Measurements from ENCODE around the gene TASP1. TPM values are rescaled to one million over a fixed set of nuclear protein-coding genes. Genes with fewer than 3 reads are reported as not detected.
"Not testable (repeated sequence)": the region's sequence is repeated elsewhere in the genome, so short reads cannot be mapped to it uniquely, and the experiment has no call there.

The TASP1 gene
- total and polyA plus RNA-seq, 7 experiments from 2014 or later = 10.6 to 19.3 (median 13.3) TPM

- CTCF ChIA-PET; H3K27ac Mint-ChIP-seq; H3K27me3 Mint-ChIP-seq; H3K4me3 ChIP-seq (ENCODE audit: low read length); DNase-seq; H3K9me3 Mint-ChIP-seq; ATAC-seq; H3K27ac ChIP-seq (ENCODE audit: low read depth, low read length); intact Hi-C loops (cut with micrococcal nuclease); H3K9me3 ChIP-seq (ENCODE audit: control insufficient read depth in 2 of 3, low read length in 3 of 3); H3K27me3 ChIP-seq (ENCODE audit: control insufficient read depth in 2 of 2, insufficient read depth in 2 of 2, low read length in 2 of 2); H3K4me1 ChIP-seq (ENCODE audit: control insufficient read depth in 2 of 2, insufficient read depth in 2 of 2, low read length in 2 of 2); H3K4me3 Mint-ChIP-seq: not testable (repeated sequence)
- H3K36me3 Mint-ChIP-seq = peaks cover 11 to 49% (median 23%) of the 10 kb centered on the region in 5 donors
- peaks cover 7 to 11% (median 8%) of the 10 kb centered on the region in 3 experiments for H3K36me3 ChIP-seq (ENCODE audit: control insufficient read depth in 2 of 3, insufficient read depth in 3 of 3, low read length in 3 of 3)
- POLR2A ChIA-PET = interaction anchor here (1.4 kb wide), 1 partner anchor 158 kb away, joined by 3 read pairs; the partner anchor contains the start of genes ESF1 and NDUFAF5
- peaks cover 0 to 11% (median 0%) of the 10 kb centered on the region in 7 donors for H3K4me1 Mint-ChIP-seq
Observed at GRCh38 chr20:13627525-13627924, 11.2 kb downstream of the TASP1 start.

DNA sequence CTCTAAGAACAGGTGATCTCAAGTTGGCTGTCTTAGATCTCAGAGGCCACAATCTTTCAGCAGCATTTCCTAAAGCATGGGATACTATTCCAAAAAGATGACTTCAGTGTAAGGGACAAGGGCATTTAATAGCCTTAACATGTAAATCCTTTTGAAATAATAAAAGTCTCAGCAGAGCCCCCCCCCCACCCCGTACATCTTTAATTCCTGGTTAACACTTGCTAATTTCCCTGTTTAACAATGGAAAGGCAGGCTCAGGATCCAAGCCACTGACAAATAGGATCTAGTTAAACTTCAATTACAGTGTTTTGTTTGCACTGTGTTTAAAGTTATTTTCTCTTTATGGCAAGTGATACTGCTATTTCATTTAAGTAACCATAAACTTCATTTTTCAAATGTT, 12.0 kb downstream of the TASP1 start:
- Mint-ChIP-seq H3K27ac (no peak overlapping the region), H3K4me3 (no peak overlapping the region), H3K9me3 (peaks cover 0 to 1% (median 0%) of the 10 kb centered on the region in 11 donors), H3K4me1 (peaks cover 0 to 10% (median 0%) of the 10 kb centered on the region in 7 donors), H3K27me3 (no peaks in the 10 kb centered on the region), H3K36me3 (peaks cover 14 to 57% (median 29%) of the 10 kb centered on the region in 5 donors)
- Histone ChIP-seq H3K4me3 (ENCODE audit: low read length) (no peak overlapping the region), H3K9me3 (ENCODE audit: control insufficient read depth in 2 of 3, low read length in 3 of 3) (no peaks in the 10 kb centered on the region), H3K4me1 (ENCODE audit: control insufficient read depth in 2 of 2, insufficient read depth in 2 of 2, low read length in 2 of 2) (no peaks in the 10 kb centered on the region), H3K27me3 (ENCODE audit: control insufficient read depth in 2 of 2, insufficient read depth in 2 of 2, low read length in 2 of 2) (no peaks in the 10 kb centered on the region), H3K36me3 (ENCODE audit: control insufficient read depth in 2 of 3, insufficient read depth in 3 of 3, low read length in 3 of 3) (peaks cover 7 to 17% (median 8%) of the 10 kb centered on the region in 3 experiments), H3K27ac (ENCODE audit: low read depth, low read length) (no peak overlapping the region)
- intact Hi-C loops (cut with micrococcal nuclease) = no loop called here
- ATAC-seq (no peak), DNase-seq (no peak)
- ChIA-PET POLR2A (no interaction called here), CTCF (no interaction called here)

DNA sequence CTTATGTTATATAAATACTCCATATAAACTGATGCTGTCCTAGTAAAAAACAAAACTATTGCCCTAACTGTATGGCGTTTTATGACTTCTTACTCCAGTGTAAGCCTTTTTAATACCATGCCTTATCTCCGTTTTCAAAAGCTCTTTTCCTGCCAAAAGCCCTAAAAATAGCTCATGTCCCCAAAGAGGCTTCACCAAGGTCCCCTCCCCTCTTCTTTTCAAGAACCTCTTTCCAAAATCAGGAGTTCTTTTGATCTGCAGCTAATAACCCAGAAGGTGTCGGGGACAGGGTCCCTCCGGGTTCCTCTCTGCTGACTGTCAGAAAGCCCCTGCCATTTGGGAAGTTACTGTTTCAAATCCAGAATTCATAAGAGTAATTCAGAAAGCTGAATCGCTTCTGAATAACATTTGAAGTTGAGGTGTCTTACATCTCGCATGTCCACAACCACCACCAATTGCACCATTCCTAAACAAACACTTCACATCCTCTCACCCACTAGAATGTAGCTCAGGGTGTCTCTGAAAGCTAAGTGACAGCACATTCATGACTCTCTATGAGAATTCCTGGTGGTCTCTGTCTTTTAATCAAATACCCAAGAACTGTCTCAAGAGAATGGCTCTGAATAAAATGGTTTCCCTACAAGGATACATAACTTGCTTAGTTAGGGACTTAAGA, 13.3 kb downstream of the TASP1 start:
- Histone ChIP-seq H3K4me1 (ENCODE audit: control insufficient read depth in 2 of 2, insufficient read depth in 2 of 2, low read length in 2 of 2) (no peaks in the 10 kb centered on the region), H3K4me3 (ENCODE audit: low read length) (no peak overlapping the region), H3K9me3 (ENCODE audit: control insufficient read depth in 2 of 3, low read length in 3 of 3) (no peaks in the 10 kb centered on the region), H3K36me3 (ENCODE audit: control insufficient read depth in 2 of 3, insufficient read depth in 3 of 3, low read length in 3 of 3) (peaks cover 7 to 17% (median 8%) of the 10 kb centered on the region in 3 experiments), H3K27ac (ENCODE audit: low read depth, low read length) (no peak overlapping the region), H3K27me3 (ENCODE audit: control insufficient read depth in 2 of 2, insufficient read depth in 2 of 2, low read length in 2 of 2) (no peaks in the 10 kb centered on the region)
- ChIA-PET POLR2A (no interaction called here), CTCF (interaction anchor here (0.7 kb wide), 1 partner anchor 45 kb away, joined by 3 read pairs; no protein-coding TSS in a partner anchor)
- ATAC-seq (no peak), DNase-seq (no peak)
- Mint-ChIP-seq H3K27me3 (no peaks in the 10 kb centered on the region), H3K9me3 (peaks cover 0 to 1% (median 0%) of the 10 kb centered on the region in 11 donors), H3K36me3 (peaks cover 14 to 58% (median 29%) of the 10 kb centered on the region in 5 donors), H3K4me3 (no peak overlapping the region), H3K4me1 (peaks cover 0 to 10% (median 0%) of the 10 kb centered on the region in 7 donors), H3K27ac (no peak overlapping the region)
- intact Hi-C loops (cut with micrococcal nuclease) = no loop called here

DNA sequence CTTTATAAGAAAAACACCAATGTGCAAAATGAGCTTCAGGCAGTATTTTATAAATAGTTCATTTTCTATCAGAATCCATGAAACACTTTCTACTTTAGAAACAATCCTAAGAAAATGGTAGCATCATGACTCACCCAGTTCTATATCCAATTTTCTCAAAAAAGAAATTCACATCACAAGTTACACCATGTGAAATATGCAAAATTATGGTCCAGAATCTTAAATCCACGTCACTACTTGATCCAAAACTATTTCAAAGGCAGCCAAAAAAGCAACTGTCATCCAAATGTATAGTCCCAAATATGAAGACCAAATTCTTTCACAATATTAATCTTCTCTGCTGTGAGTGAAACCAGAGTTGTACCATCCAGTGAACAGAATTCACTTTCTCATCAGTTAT, 19.3 kb downstream of the TASP1 start:
- H3K4me1 ChIP-seq (ENCODE audit: control insufficient read depth in 2 of 2, insufficient read depth in 2 of 2, low read length in 2 of 2); H3K4me1 Mint-ChIP-seq; H3K9me3 Mint-ChIP-seq; POLR2A ChIA-PET; H3K4me3 ChIP-seq (ENCODE audit: low read length); intact Hi-C loops (cut with micrococcal nuclease); H3K27me3 Mint-ChIP-seq; H3K27ac ChIP-seq (ENCODE audit: low read depth, low read length); H3K9me3 ChIP-seq (ENCODE audit: control insufficient read depth in 2 of 3, low read length in 3 of 3); DNase-seq; H3K4me3 Mint-ChIP-seq; CTCF ChIA-PET; H3K27ac Mint-ChIP-seq; H3K27me3 ChIP-seq (ENCODE audit: control insufficient read depth in 2 of 2, insufficient read depth in 2 of 2, low read length in 2 of 2); ATAC-seq; H3K36me3 ChIP-seq (ENCODE audit: control insufficient read depth in 2 of 3, insufficient read depth in 3 of 3, low read length in 3 of 3): not testable (repeated sequence)
- peaks cover 9 to 49% (median 28%) of the 10 kb centered on the region in 5 donors for H3K36me3 Mint-ChIP-seq

DNA sequence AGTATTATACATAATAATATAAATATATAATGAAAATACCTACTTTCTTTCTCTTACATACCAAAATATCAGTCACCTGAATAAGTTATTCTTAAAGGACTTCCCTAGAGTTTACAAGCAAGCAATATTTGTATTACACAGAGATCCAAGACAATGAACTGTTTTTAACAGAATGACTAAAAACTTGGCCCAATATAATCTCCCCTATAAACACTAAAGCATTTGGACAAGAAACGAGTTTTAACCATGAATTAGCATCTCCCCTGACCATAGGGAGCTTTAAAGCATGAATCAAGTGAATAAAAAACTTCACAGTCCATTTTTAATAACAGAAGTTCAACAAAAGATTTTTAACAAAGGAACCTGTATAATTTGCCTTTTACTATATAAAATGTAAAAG, 20.3 kb downstream of the TASP1 start:
- H3K27ac Mint-ChIP-seq; H3K27ac ChIP-seq (ENCODE audit: low read depth, low read length); DNase-seq; POLR2A ChIA-PET; intact Hi-C loops (cut with micrococcal nuclease); H3K27me3 Mint-ChIP-seq; H3K4me1 ChIP-seq (ENCODE audit: control insufficient read depth in 2 of 2, insufficient read depth in 2 of 2, low read length in 2 of 2); H3K4me3 ChIP-seq (ENCODE audit: low read length); H3K4me3 Mint-ChIP-seq; H3K9me3 Mint-ChIP-seq; H3K27me3 ChIP-seq (ENCODE audit: control insufficient read depth in 2 of 2, insufficient read depth in 2 of 2, low read length in 2 of 2); H3K9me3 ChIP-seq (ENCODE audit: control insufficient read depth in 2 of 3, low read length in 3 of 3); H3K36me3 ChIP-seq (ENCODE audit: control insufficient read depth in 2 of 3, insufficient read depth in 3 of 3, low read length in 3 of 3); H3K4me1 Mint-ChIP-seq; ATAC-seq: not testable (repeated sequence)
- CTCF ChIA-PET = interaction anchor here (0.6 kb wide), 2 partner anchors 15 to 63 kb away, joined by 3 to 6 read pairs; no protein-coding TSS in a partner anchor
- peaks cover 9 to 49% (median 28%) of the 10 kb centered on the region in 5 donors for H3K36me3 Mint-ChIP-seq

GRCh38 chr20:13617585-13617984, 21.1 kb downstream of the TASP1 start:
- H3K4me3 Mint-ChIP-seq = not testable (repeated sequence)

DNA sequence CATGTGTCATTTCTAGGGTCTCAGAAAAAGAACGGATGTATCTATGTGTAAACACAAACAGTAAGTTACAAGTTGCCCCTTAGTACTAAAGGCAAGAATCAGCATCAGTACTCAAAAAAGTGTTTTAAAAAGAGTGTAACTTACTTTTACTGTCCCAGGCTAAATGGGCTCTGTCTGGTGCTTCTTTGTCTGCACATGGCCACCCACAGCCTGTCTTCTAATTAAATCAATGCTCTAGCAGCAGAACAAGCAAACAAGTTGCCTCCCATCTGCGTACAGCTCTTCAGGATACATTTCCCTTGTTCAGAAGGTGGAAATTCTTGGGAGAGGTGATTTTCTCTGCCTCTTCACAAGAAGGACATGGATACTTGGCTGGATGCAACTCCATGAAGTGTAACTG, 22.0 kb downstream of the TASP1 start:
- peaks cover under 1 to 33% (median 17%) of the 10 kb centered on the region in 5 donors for H3K36me3 Mint-ChIP-seq
- intact Hi-C loops (cut with micrococcal nuclease); H3K27me3 ChIP-seq (ENCODE audit: control insufficient read depth in 2 of 2, insufficient read depth in 2 of 2, low read length in 2 of 2); CTCF ChIA-PET; ATAC-seq; H3K27me3 Mint-ChIP-seq; POLR2A ChIA-PET; H3K4me3 Mint-ChIP-seq; H3K9me3 ChIP-seq (ENCODE audit: control insufficient read depth in 2 of 3, low read length in 3 of 3); H3K4me1 ChIP-seq (ENCODE audit: control insufficient read depth in 2 of 2, insufficient read depth in 2 of 2, low read length in 2 of 2); H3K36me3 ChIP-seq (ENCODE audit: control insufficient read depth in 2 of 3, insufficient read depth in 3 of 3, low read length in 3 of 3); DNase-seq; H3K27ac ChIP-seq (ENCODE audit: low read depth, low read length); H3K4me3 ChIP-seq (ENCODE audit: low read length); H3K27ac Mint-ChIP-seq; H3K4me1 Mint-ChIP-seq; H3K9me3 Mint-ChIP-seq: not testable (repeated sequence)

More at GRCh38 chr20:13617585-13617984, 21.1 kb downstream of the TASP1 start:
- H3K27ac Mint-ChIP-seq; intact Hi-C loops (cut with micrococcal nuclease); ATAC-seq; H3K27me3 Mint-ChIP-seq; H3K4me3 ChIP-seq (ENCODE audit: low read length); H3K9me3 ChIP-seq (ENCODE audit: control insufficient read depth in 2 of 3, low read length in 3 of 3); POLR2A ChIA-PET; H3K4me1 Mint-ChIP-seq; DNase-seq; H3K36me3 ChIP-seq (ENCODE audit: control insufficient read depth in 2 of 3, insufficient read depth in 3 of 3, low read length in 3 of 3); H3K4me1 ChIP-seq (ENCODE audit: control insufficient read depth in 2 of 2, insufficient read depth in 2 of 2, low read length in 2 of 2); H3K27me3 ChIP-seq (ENCODE audit: control insufficient read depth in 2 of 2, insufficient read depth in 2 of 2, low read length in 2 of 2); H3K9me3 Mint-ChIP-seq; H3K27ac ChIP-seq (ENCODE audit: low read depth, low read length); CTCF ChIA-PET: not testable (repeated sequence)
- peaks cover 8 to 42% (median 25%) of the 10 kb centered on the region in 5 donors for H3K36me3 Mint-ChIP-seq
